Liver (tissue), 9 donors: ENCODE results near the gene ABAT. TPM values are rescaled to one million over a fixed set of nuclear protein-coding genes. Genes with fewer than 3 reads are reported as not detected.

Experiments used
- DNase-seq: peaks from one replicate; pipeline ENCODE4 v3.0.0-alpha.2; 2017; ENCODE audit warnings: low spot score
- H3K27ac ChIP-seq, 2 donors: one replicate each; pipeline ENCODE4 v1.7.0; 2013; ENCODE audit warnings: inconsistent platforms in 2 of 2, low read length in 2 of 2, control low read depth in 1 of 2, low read depth in 1 of 2, mild to moderate bottlenecking in 1 of 2
- H3K27me3 ChIP-seq, 4 donors: one replicate each; pipeline versions ENCODE4 v1.6.1 to v1.7.0; 2013; ENCODE audit warnings: low read length in 3 of 4, inconsistent platforms in 1 of 4, mild to moderate bottlenecking in 1 of 4, moderate library complexity in 1 of 4; ENCODE audit not compliant: control insufficient read depth in 4 of 4, insufficient read depth in 4 of 4
- H3K36me3 ChIP-seq, 4 donors: one replicate each; pipeline versions ENCODE4 v1.6.1 to v1.7.0; 2013; ENCODE audit warnings: low read length in 3 of 4, mild to moderate bottlenecking in 3 of 4, low read depth in 1 of 4, moderate library complexity in 1 of 4; ENCODE audit not compliant: control insufficient read depth in 4 of 4, insufficient read depth in 3 of 4
- H3K4me1 ChIP-seq, 4 donors: one replicate each; pipeline versions ENCODE4 v1.6.1 to v1.7.0; 2013; ENCODE audit warnings: low read length in 3 of 4, mild to moderate bottlenecking in 3 of 4, moderate library complexity in 1 of 4; ENCODE audit not compliant: control insufficient read depth in 4 of 4, insufficient read depth in 4 of 4
- H3K4me3 ChIP-seq, 3 donors: one replicate each; pipeline versions ENCODE4 v1.6.1 to v1.7.0; 2013; ENCODE audit warnings: low read length in 3 of 3, control low read depth in 1 of 3, low read depth in 1 of 3, mild to moderate bottlenecking in 1 of 3
- H3K9ac ChIP-seq, 2 donors: one replicate each; pipeline ENCODE4 v1.7.0; 2013; ENCODE audit warnings: low read length in 2 of 2, mild to moderate bottlenecking in 2 of 2, moderate library complexity in 2 of 2, control low read depth in 1 of 2, low read depth in 1 of 2
- H3K9me3 ChIP-seq, 4 donors: one replicate each; pipeline versions ENCODE4 v1.6.1 to v1.7.0; 2013; ENCODE audit warnings: low read length in 3 of 4; ENCODE audit not compliant: control insufficient read depth in 4 of 4
- CTCF ChIP-seq: fragments of 150-350 bp; IDR thresholded peaks from 2 replicates; pipeline ENCODE4 v1.5.1; 2017; ENCODE audit warnings: improper control_type of control experiment, low read depth, low read length; ENCODE audit not compliant: missing input control
- EGR1 ChIP-seq, 2 donors: IDR thresholded peaks; 2 replicates each; pipeline ENCODE4 v1.6.1; 2016 to 2018; ENCODE audit warnings: antibody characterized with exemption in 2 of 2, low read depth in 2 of 2
- FOXA1 ChIP-seq: IDR thresholded peaks from 2 replicates; pipeline ENCODE4 v1.6.1; 2016; ENCODE audit warnings: antibody characterized with exemption
- FOXA2 ChIP-seq: IDR thresholded peaks from 2 replicates; pipeline ENCODE4 v1.6.1; 2016; ENCODE audit warnings: antibody characterized with exemption
- GABPA ChIP-seq, 2 donors: IDR thresholded peaks in 1 of 2; conservative IDR thresholded peaks in 1 of 2; 2 replicates each; pipeline ENCODE4 v1.6.1; 2016; ENCODE audit warnings: antibody characterized with exemption in 2 of 2, mild to moderate bottlenecking in 1 of 2, moderate library complexity in 1 of 2
- HNF4A ChIP-seq, 2 donors: conservative IDR thresholded peaks; 2 replicates each; pipeline ENCODE4 v1.6.1; 2016; ENCODE audit warnings: antibody characterized with exemption in 2 of 2, mild to moderate bottlenecking in 2 of 2
- HNF4G ChIP-seq: IDR thresholded peaks from 2 replicates; pipeline ENCODE4 v1.6.1; 2016; ENCODE audit warnings: antibody characterized with exemption
- JUND ChIP-seq, 2 donors: IDR thresholded peaks; 2 replicates each; pipeline ENCODE4 v1.6.1; 2016; ENCODE audit warnings: antibody characterized with exemption in 2 of 2
- MAX ChIP-seq: IDR thresholded peaks from 2 replicates; pipeline ENCODE4 v1.6.1; 2016; ENCODE audit warnings: antibody characterized with exemption
- NR2F2 ChIP-seq: IDR thresholded peaks from 2 replicates; pipeline ENCODE4 v1.6.1; 2016; ENCODE audit warnings: antibody characterized with exemption
- RAD21 ChIP-seq, 2 donors: IDR thresholded peaks; 2 replicates each; pipeline ENCODE4 v1.6.1; 2016; ENCODE audit warnings: antibody characterized with exemption in 2 of 2, mild to moderate bottlenecking in 2 of 2
- RXRA ChIP-seq, 2 donors: IDR thresholded peaks; 2 replicates each; pipeline ENCODE4 v1.6.1; 2017 to 2018; ENCODE audit warnings: antibody characterized with exemption in 2 of 2, mild to moderate bottlenecking in 1 of 2
- SP1 ChIP-seq: IDR thresholded peaks from 2 replicates; pipeline ENCODE4 v1.6.1; 2018; ENCODE audit warnings: antibody characterized with exemption, mild to moderate bottlenecking
- TAF1 ChIP-seq: conservative IDR thresholded peaks from 2 replicates; pipeline ENCODE4 v1.6.1; 2016; ENCODE audit warnings: antibody characterized with exemption, mild to moderate bottlenecking
- YY1 ChIP-seq: IDR thresholded peaks from 2 replicates; pipeline ENCODE4 v1.6.1; 2016; ENCODE audit warnings: antibody characterized with exemption, mild to moderate bottlenecking
- WGBS: extraction: QIAGEN DNeasy Blood & Tissue Kit; methylation state at CpG from one replicate; pipeline ENCODE4 v1.1.7; 2013; 5-methylcytosine and 5-hydroxymethylcytosine counted together
- polyA plus RNA-seq, 2 donors: library from polyadenylated mRNA; stranded (reverse) in 1 of 2; unstranded in 1 of 2; fragments of 200-250 nt in 1 of 2; fragments of >200 nt in 1 of 2; fragmentation: Nextera tagmentation in 1 of 2; extraction: Ambion mirVana in 1 of 2; gene quantifications; one replicate each; pipeline versions ENCODE4 v1.2.1 to v1.2.3, GENCODE V29; 2013 to 2015
- total RNA-seq, 2 donors: library from RNA; depleted of rRNA; stranded (reverse); fragments of >200 nt; gene quantifications; one replicate each; pipeline ENCODE4 v1.2.3, GENCODE V29; 2014
- TF ChIP-seq, protein P1 (sequence below): IDR thresholded peaks from 2 replicates; pipeline ENCODE4 v1.6.1; 2016; ENCODE audit warnings: antibody characterized with exemption, mild to moderate bottlenecking
- TF ChIP-seq, protein P2 (sequence below): IDR thresholded peaks from 2 replicates; pipeline ENCODE4 v1.6.1; 2016; ENCODE audit warnings: antibody characterized with exemption
- TF ChIP-seq, protein P3 (sequence below): IDR thresholded peaks from 2 replicates; pipeline ENCODE4 v1.6.1; 2016; ENCODE audit warnings: antibody characterized with exemption
- donor health status: healthy.
- donor health status: healthy.
- donor health status: healthy.
- donor health status: healthy.
- donor health status: healthy.

ABAT gene
- total and polyA plus RNA-seq, 4 donors, result 52.4 to 205 (median 141) TPM

DNA sequence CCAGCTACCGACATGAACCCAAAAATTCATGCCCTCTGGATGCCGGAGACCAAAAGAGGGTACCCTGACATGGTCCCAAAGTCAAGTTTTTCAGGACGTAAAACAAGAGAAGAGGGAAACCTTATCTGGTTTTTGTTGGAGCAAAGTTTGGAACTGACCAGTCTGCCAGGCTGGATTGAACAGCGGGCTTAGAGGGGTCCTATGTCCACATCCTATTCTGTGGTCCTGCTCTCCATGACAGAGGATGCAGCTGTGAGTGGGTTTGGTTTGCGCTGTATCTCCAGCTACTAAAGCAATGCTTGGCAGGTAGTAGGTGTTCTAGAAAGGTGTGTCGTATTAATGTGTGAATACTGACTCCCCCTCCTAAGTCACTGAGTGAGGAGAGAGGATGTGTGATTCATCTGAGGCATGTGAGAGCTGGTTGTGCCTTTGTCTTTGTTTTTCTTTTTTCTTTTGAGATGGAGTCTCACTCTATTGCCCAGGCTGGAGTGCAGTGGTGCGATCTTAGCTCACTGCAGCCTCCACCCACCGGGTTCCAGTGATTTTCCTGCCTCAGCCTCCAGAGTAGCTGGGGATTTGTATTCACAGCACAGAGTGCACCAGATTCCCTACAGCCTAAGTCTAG, 154.2 kb downstream of the ABAT start:
- DNase-seq, result no peak
- Histone ChIP-seq H3K4me3 (no peak overlapping the region), H3K27me3 (no peaks in the 10 kb centered on the region), H3K36me3 (peaks cover 8 to 30% (median 14%) of the 10 kb centered on the region in 4 donors), H3K9me3 (no peaks in the 10 kb centered on the region), H3K4me1 (no peaks in the 10 kb centered on the region), H3K27ac (no peak overlapping the region), H3K9ac (no peak overlapping the region)
- TF ChIP-seq TAF1, result no peak
- no peak for TF ChIP-seq EGR1 (IDR thresholded peaks at IDR 0.05; ENCODE audit: low read depth in 2 of 2)
- TF ChIP-seq GABPA (IDR thresholded peaks at IDR 0.05 in 1 of 2, conservative IDR thresholded peaks at IDR 0.05 in 1 of 2), result no peak
- no peak for TF ChIP-seq NR2F2
- no peak for TF ChIP-seq RXRA (IDR thresholded peaks at IDR 0.05)
- TF ChIP-seq HNF4A (conservative IDR thresholded peaks at IDR 0.05), result no peak
- no peak for TF ChIP-seq CTCF
- no peak for TF ChIP-seq SP1
- no peak for TF ChIP-seq FOXA1
- no peak for TF ChIP-seq HNF4G
- TF ChIP-seq, protein P1, sequence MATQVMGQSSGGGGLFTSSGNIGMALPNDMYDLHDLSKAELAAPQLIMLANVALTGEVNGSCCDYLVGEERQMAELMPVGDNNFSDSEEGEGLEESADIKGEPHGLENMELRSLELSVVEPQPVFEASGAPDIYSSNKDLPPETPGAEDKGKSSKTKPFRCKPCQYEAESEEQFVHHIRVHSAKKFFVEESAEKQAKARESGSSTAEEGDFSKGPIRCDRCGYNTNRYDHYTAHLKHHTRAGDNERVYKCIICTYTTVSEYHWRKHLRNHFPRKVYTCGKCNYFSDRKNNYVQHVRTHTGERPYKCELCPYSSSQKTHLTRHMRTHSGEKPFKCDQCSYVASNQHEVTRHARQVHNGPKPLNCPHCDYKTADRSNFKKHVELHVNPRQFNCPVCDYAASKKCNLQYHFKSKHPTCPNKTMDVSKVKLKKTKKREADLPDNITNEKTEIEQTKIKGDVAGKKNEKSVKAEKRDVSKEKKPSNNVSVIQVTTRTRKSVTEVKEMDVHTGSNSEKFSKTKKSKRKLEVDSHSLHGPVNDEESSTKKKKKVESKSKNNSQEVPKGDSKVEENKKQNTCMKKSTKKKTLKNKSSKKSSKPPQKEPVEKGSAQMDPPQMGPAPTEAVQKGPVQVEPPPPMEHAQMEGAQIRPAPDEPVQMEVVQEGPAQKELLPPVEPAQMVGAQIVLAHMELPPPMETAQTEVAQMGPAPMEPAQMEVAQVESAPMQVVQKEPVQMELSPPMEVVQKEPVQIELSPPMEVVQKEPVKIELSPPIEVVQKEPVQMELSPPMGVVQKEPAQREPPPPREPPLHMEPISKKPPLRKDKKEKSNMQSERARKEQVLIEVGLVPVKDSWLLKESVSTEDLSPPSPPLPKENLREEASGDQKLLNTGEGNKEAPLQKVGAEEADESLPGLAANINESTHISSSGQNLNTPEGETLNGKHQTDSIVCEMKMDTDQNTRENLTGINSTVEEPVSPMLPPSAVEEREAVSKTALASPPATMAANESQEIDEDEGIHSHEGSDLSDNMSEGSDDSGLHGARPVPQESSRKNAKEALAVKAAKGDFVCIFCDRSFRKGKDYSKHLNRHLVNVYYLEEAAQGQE, result no peak
- TF ChIP-seq, protein P2, sequence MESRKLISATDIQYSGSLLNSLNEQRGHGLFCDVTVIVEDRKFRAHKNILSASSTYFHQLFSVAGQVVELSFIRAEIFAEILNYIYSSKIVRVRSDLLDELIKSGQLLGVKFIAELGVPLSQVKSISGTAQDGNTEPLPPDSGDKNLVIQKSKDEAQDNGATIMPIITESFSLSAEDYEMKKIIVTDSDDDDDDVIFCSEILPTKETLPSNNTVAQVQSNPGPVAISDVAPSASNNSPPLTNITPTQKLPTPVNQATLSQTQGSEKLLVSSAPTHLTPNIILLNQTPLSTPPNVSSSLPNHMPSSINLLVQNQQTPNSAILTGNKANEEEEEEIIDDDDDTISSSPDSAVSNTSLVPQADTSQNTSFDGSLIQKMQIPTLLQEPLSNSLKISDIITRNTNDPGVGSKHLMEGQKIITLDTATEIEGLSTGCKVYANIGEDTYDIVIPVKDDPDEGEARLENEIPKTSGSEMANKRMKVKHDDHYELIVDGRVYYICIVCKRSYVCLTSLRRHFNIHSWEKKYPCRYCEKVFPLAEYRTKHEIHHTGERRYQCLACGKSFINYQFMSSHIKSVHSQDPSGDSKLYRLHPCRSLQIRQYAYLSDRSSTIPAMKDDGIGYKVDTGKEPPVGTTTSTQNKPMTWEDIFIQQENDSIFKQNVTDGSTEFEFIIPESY, result no peak
- TF ChIP-seq, protein P3, sequence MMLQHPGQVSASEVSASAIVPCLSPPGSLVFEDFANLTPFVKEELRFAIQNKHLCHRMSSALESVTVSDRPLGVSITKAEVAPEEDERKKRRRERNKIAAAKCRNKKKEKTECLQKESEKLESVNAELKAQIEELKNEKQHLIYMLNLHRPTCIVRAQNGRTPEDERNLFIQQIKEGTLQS, result no peak
- no peak for TF ChIP-seq FOXA2
- no peak for TF ChIP-seq YY1
- no peak for TF ChIP-seq RAD21 (IDR thresholded peaks at IDR 0.05)
- no peak for TF ChIP-seq JUND (IDR thresholded peaks at IDR 0.05)
- TF ChIP-seq MAX, result no peak
- WGBS, result 98% methylated on average over 8 of the region's 8 CpGs
